ENCODE data around the gene CCSER2. TPM values are rescaled to one million over a fixed set of nuclear protein-coding genes. Genes with fewer than 3 reads are reported as not detected.

Gene CCSER2
- total RNA-seq, 2 experiments from 2014 or later, result 56.9 to 57.5 TPM

- no peaks in the 10 kb centered on the region for H3K27me3 Mint-ChIP-seq
- ChIA-PET CTCF (interaction anchor here (1.6 kb wide), 1 partner anchor 149 kb away, joined by 4 read pairs; no protein-coding TSS in a partner anchor), POLR2A (no interaction called here)
- peaks cover 14% of the 10 kb centered on the region for H3K9me3 Mint-ChIP-seq
- ATAC-seq, result no peak
- H3K27ac Mint-ChIP-seq, result no peak overlapping the region
- intact Hi-C loops (cut with micrococcal nuclease), result no loop called here
- DNase-seq, result no peak
- H3K4me3 Mint-ChIP-seq, result no peak overlapping the region
- H3K36me3 Mint-ChIP-seq (ENCODE audit: low read depth), result peaks cover 51% of the 10 kb centered on the region
- H3K4me1 Mint-ChIP-seq (ENCODE audit: low read depth), result peaks cover 36% of the 10 kb centered on the region
- no peak for TF ChIP-seq CTCF (IDR thresholded peaks at IDR 0.05)
These were observed 59.8 kb downstream of the CCSER2 start for GRCh38 chr10:84388148-84388547.

GRCh38 chr10:84390364-84390763, 62.0 kb downstream of the CCSER2 start:
- Mint-ChIP-seq H3K9me3 (peaks cover 8% of the 10 kb centered on the region), H3K36me3 (ENCODE audit: low read depth) (peaks cover 38% of the 10 kb centered on the region), H3K4me3 (no peak overlapping the region), H3K27me3 (no peaks in the 10 kb centered on the region), H3K4me1 (ENCODE audit: low read depth) (peaks cover 45% of the 10 kb centered on the region), H3K27ac (no peak overlapping the region)
- no peak for ATAC-seq
- intact Hi-C loops (cut with micrococcal nuclease), result no loop called here
- ChIA-PET POLR2A (no interaction called here), CTCF (no interaction called here)
- no peak for DNase-seq
- TF ChIP-seq CTCF (IDR thresholded peaks at IDR 0.05), result no peak

GRCh38 chr10:84391326-84391725, 62.9 kb downstream of the CCSER2 start:
- H3K4me1 Mint-ChIP-seq (ENCODE audit: low read depth), result peaks cover 51% of the 10 kb centered on the region
- ATAC-seq (no peak), DNase-seq (no peak)
- no peak overlapping the region for H3K27ac Mint-ChIP-seq
- H3K27me3 Mint-ChIP-seq, result no peaks in the 10 kb centered on the region
- CTCF ChIA-PET, result interaction anchor here (0.8 kb wide), 1 partner anchor 146 kb away, joined by 3 read pairs; no protein-coding TSS in a partner anchor
- POLR2A ChIA-PET, result no interaction called here
- peaks cover 6% of the 10 kb centered on the region for H3K9me3 Mint-ChIP-seq
- peaks cover 37% of the 10 kb centered on the region for H3K36me3 Mint-ChIP-seq (ENCODE audit: low read depth)
- no peak overlapping the region for H3K4me3 Mint-ChIP-seq
- TF ChIP-seq CTCF (IDR thresholded peaks at IDR 0.05), result no peak
- intact Hi-C loops (cut with micrococcal nuclease), result no loop called here

GRCh38 chr10:84392181-84392580, 63.8 kb downstream of the CCSER2 start:
- H3K4me3 Mint-ChIP-seq, result no peak overlapping the region
- no peaks in the 10 kb centered on the region for H3K27me3 Mint-ChIP-seq
- peaks cover 5% of the 10 kb centered on the region for H3K9me3 Mint-ChIP-seq
- peaks cover 52% of the 10 kb centered on the region for H3K4me1 Mint-ChIP-seq (ENCODE audit: low read depth)
- H3K27ac Mint-ChIP-seq, result no peak overlapping the region
- DNase-seq, result no peak
- ChIA-PET CTCF (no interaction called here), POLR2A (no interaction called here)
- H3K36me3 Mint-ChIP-seq (ENCODE audit: low read depth), result peaks cover 33% of the 10 kb centered on the region
- no peak for TF ChIP-seq CTCF (IDR thresholded peaks at IDR 0.05)
- no peak for ATAC-seq
- intact Hi-C loops (cut with micrococcal nuclease), result no loop called here

GRCh38 chr10:84395581-84395980, 67.2 kb downstream of the CCSER2 start:
- intact Hi-C loops (cut with micrococcal nuclease), result no loop called here
- H3K27me3 Mint-ChIP-seq, result no peaks in the 10 kb centered on the region
- no peak overlapping the region for H3K27ac Mint-ChIP-seq
- no peak overlapping the region for H3K4me3 Mint-ChIP-seq
- ChIA-PET POLR2A (no interaction called here), CTCF (interaction anchor here (1.2 to 2.5 kb wide), 3 partner anchors 9 to 144 kb away, joined by 3 to 15 read pairs (median 4); no protein-coding TSS in a partner anchor)
- peaks cover 34% of the 10 kb centered on the region for H3K36me3 Mint-ChIP-seq (ENCODE audit: low read depth)
- DNase-seq (no peak), ATAC-seq (no peak)
- peaks cover 4% of the 10 kb centered on the region for H3K9me3 Mint-ChIP-seq
- TF ChIP-seq CTCF (IDR thresholded peaks at IDR 0.05), result no peak
- H3K4me1 Mint-ChIP-seq (ENCODE audit: low read depth), result peaks cover 48% of the 10 kb centered on the region

Data from activated CD8-positive, alpha-beta T cell treated with anti-CD3 and anti-CD28 coated beads for 36 hours (primary cell).